Measurements from ENCODE around the gene ITGA11.

- TF ChIP-seq, protein P1, sequence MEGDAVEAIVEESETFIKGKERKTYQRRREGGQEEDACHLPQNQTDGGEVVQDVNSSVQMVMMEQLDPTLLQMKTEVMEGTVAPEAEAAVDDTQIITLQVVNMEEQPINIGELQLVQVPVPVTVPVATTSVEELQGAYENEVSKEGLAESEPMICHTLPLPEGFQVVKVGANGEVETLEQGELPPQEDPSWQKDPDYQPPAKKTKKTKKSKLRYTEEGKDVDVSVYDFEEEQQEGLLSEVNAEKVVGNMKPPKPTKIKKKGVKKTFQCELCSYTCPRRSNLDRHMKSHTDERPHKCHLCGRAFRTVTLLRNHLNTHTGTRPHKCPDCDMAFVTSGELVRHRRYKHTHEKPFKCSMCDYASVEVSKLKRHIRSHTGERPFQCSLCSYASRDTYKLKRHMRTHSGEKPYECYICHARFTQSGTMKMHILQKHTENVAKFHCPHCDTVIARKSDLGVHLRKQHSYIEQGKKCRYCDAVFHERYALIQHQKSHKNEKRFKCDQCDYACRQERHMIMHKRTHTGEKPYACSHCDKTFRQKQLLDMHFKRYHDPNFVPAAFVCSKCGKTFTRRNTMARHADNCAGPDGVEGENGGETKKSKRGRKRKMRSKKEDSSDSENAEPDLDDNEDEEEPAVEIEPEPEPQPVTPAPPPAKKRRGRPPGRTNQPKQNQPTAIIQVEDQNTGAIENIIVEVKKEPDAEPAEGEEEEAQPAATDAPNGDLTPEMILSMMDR (conservative IDR thresholded peaks at IDR 0.05; ENCODE audit: low read depth, low read length) = no peak
- TF ChIP-seq, protein P2, sequence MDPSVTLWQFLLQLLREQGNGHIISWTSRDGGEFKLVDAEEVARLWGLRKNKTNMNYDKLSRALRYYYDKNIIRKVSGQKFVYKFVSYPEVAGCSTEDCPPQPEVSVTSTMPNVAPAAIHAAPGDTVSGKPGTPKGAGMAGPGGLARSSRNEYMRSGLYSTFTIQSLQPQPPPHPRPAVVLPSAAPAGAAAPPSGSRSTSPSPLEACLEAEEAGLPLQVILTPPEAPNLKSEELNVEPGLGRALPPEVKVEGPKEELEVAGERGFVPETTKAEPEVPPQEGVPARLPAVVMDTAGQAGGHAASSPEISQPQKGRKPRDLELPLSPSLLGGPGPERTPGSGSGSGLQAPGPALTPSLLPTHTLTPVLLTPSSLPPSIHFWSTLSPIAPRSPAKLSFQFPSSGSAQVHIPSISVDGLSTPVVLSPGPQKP (IDR thresholded peaks at IDR 0.05; ENCODE audit: borderline replicate concordance, low read depth, low read length) = no peak
- TF ChIP-seq FOS (IDR thresholded peaks at IDR 0.05; ENCODE audit: low read depth, low read length) = no peak
Observed at GRCh38 chr15:68404056-68404798, 27.7 kb downstream of the ITGA11 start.

Measured in IMR-90 (cell line).